Endometrial microvascular endothelial cells (primary cell): ENCODE data around the gene SPPL2B. TPM values are rescaled to one million over a fixed set of nuclear protein-coding genes. Genes with fewer than 3 reads are reported as not detected.

Experiments
- in situ Hi-C: cut with HindIII; loops from 2 replicates; pipeline ENCODE4 v1.10.0; 2017; ENCODE audit warnings: low sequenced_read_pairs, low pct_unique_long_range_greater_than_20kb; ENCODE audit errors: inconsistent ontology term
- total RNA-seq: library from RNA; depleted of rRNA; stranded (reverse); fragments of >200 nt; gene quantifications from one replicate; pipeline ENCODE4 v1.2.3, GENCODE V29; 2015; ENCODE audit errors: inconsistent ontology term

Gene SPPL2B
- total RNA-seq, 1 donor from 2014 or later: 53.6 TPM

GRCh38 chr19:2294687-2295335 lies 33.7 kb upstream of the SPPL2B start:
- in situ Hi-C loops: no loop called here

- in situ Hi-C loops: no loop called here
Observed at GRCh38 chr19:2296141-2296540, 32.3 kb upstream of the SPPL2B start.

GRCh38 chr19:2300533-2300932 lies 28.0 kb upstream of the SPPL2B start:
- in situ Hi-C loops: no loop called here

- in situ Hi-C loops: no loop called here
Observed at GRCh38 chr19:2302319-2303210, 25.9 kb upstream of the SPPL2B start.

- in situ Hi-C loops: no loop called here
Observed at GRCh38 chr19:2303211-2303798, 25.2 kb upstream of the SPPL2B start.

GRCh38 chr19:2305452-2306280 lies 22.8 kb upstream of the SPPL2B start:
- in situ Hi-C loops: no loop called here

GRCh38 chr19:2306281-2306806 lies 22.1 kb upstream of the SPPL2B start:
- in situ Hi-C loops: no loop called here

GRCh38 chr19:2306971-2307370 lies 21.5 kb upstream of the SPPL2B start:
- in situ Hi-C loops: no loop called here

- in situ Hi-C loops: no loop called here
Observed at GRCh38 chr19:2307518-2308012, 20.9 kb upstream of the SPPL2B start.

GRCh38 chr19:2308114-2308556 lies 20.3 kb upstream of the SPPL2B start, which contains the start of gene LINGO3:
LINGO3 (minus strand) TSS chr19:2308154; CDS start chr19:2291776, 16,378 bp downstream.
- in situ Hi-C loops: no loop called here

GRCh38 chr19:2309734-2310362 lies 18.6 kb upstream of the SPPL2B start:
- in situ Hi-C loops: no loop called here

- in situ Hi-C loops: no loop called here
Observed at GRCh38 chr19:2311093-2311492, 17.4 kb upstream of the SPPL2B start.

GRCh38 chr19:2312820-2313501 lies 15.5 kb upstream of the SPPL2B start:
- in situ Hi-C loops: no loop called here

- in situ Hi-C loops: no loop called here
Observed at GRCh38 chr19:2315121-2315817, 13.2 kb upstream of the SPPL2B start.

GRCh38 chr19:2315818-2316353 lies 12.6 kb upstream of the SPPL2B start:
- in situ Hi-C loops: no loop called here

- in situ Hi-C loops: no loop called here
Observed at GRCh38 chr19:2317300-2317699, 11.2 kb upstream of the SPPL2B start.

GRCh38 chr19:2317756-2318155 lies 10.7 kb upstream of the SPPL2B start:
- in situ Hi-C loops: no loop called here
